HL-60/S4 (cell line): Measurements from ENCODE around the gene CPNE2.

Experiments used
- in situ Hi-C: fragments of 300-500 bp; cut with MboI; formaldehyde crosslinking; loops from 2 replicates; pipeline ENCODE4 v1.14.3; 2022; ENCODE audit warnings: low sequenced_read_pairs

CPNE2 gene

DNA sequence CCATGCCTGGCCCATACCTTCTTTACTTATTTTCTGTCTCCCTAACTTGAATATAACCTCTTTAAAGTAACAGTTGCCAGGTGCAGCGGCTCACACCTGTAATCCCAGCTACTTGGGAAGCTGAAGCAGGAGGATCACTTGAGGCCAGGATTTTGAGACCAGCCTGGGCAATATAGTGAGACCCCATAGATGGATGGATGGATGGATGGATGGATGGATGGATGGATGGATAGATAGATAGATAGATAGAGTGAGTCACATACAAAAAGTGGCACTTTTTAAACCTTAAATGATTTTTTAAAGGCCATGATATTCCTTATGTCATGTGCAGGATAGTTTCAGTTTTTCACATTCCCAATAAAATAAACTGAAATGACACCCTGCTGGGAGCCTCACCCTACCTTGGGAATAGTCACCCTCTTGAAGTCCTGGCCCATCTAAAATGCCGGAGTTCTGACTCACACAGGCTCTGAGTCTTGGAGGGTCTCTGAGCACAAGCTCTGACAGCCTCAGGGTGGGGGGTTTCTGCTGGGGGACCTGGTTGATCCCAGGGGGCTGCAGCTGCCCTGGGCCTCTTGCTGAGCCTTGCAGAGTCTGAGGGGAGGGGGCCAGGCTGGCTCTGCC lies 26.2 kb downstream of the CPNE2 start:
- in situ Hi-C loops: no loop called here

DNA sequence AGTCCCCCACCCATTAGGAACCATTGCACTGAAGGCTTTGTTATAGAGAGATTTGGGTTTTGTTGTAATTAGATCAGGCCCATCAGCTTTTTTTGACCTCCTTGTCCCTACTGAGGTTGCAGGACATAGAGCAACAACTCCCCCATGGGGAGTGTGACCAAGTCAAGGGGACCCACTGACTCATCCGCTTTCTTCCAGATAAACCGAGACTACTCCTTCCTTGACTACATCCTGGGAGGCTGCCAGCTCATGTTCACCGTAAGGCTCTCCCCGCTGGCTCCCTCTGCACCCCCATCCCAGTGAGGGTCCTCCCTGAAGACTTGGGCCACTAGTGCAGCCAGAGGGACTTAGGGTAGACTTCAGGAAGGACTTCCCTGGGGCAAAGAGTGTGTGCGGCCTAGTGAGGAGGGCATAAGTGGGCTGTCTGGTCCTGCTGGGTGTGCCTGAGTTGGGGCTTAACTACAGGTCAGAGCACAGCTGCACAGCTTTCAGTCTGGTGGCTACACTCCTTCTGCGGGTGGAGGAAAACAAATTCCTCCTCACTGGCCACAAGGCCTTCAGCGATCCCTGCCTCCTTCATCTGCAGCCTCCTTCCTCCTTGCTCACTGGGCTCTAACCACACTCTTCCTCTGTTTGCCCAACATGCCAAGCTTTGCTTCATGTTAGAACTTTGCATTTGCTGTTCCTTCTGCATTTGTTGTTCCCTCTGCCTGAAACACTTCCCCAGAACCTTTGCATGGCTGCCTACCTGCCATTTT lies 31.0 kb downstream of the CPNE2 start:
- in situ Hi-C loops: no loop called here

DNA sequence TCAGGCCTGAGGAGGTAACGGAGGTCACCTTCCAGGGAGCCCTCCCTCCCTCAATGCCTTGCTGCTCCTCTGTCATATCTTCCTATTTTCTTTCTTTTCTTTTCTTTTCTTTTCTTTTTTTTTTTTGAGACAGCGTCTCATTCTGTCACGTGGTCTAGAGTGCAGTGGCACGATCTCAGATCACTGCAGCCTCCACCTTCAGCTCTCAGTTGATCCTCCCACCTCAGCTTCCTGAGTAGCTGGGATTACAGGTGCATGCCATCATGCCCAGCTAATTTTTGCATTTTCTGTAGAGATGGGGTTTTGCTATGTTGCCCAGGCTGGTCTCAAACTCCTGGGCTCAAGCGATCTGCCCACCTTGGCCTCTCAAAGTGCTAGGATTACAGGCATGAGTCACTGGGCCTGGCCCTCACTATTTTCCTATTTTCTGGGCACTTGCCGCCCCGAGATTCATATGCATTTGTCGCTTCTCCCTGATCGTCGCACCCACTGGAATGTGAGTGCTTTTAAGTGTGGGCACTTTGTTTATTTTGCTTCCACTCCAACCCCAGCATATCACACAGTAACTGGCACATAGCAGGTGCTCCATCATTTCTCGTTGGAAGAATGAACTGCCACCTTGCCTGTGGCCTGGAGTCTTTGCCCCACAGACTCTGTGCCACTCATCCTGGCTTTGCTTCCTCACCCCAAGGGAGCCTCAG lies 31.7 kb downstream of the CPNE2 start:
- in situ Hi-C loops: no loop called here

- in situ Hi-C loops: no loop called here
Observed at GRCh38 chr16:57125376-57125775, 33.0 kb downstream of the CPNE2 start.

GRCh38 chr16:57125969-57126368 lies 33.6 kb downstream of the CPNE2 start:
- in situ Hi-C loops: no loop called here

GRCh38 chr16:57126411-57126810 lies 34.0 kb downstream of the CPNE2 start:
- in situ Hi-C loops: no loop called here

DNA sequence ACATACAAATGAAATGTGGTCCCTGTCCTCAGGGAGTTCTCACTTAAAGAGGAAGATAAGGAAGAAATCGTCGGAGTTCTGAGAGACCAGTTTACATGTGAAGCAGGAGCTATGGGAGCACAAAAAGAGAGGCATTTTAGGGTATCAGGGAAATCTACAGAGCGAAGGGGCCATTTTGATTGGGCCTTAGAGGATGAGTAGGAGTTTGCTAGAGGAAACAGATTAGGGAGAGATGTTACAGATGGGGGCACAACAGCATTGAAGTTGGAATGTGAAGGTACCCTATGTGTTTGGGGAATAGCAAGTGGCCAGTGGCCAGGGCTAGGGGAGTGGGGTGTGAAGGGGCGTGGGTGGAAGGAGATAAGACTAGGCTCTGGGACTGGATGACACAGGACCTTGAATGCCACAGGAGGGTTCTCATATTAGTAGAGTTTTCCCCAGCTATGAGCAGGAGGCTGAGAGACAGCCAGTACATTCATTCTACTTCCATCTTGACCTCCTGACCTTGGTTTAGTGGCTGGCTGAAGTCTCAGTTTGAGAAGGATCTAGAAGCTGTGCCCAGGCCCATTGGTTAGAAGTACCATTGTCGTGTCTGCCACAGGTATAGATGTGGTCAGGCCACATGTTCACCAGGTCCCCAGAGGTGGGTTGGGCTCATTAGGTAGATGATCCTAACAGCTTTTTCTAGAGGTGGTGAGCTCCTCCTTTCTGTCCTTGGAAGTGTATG lies 34.8 kb downstream of the CPNE2 start:
- in situ Hi-C loops: no loop called here

GRCh38 chr16:57127836-57128235 lies 35.5 kb downstream of the CPNE2 start:
- in situ Hi-C loops: no loop called here

- in situ Hi-C loops: no loop called here
Observed at GRCh38 chr16:57128771-57129389, 36.5 kb downstream of the CPNE2 start.

GRCh38 chr16:57130950-57131321 lies 38.6 kb downstream of the CPNE2 start:
- in situ Hi-C loops: no loop called here

DNA sequence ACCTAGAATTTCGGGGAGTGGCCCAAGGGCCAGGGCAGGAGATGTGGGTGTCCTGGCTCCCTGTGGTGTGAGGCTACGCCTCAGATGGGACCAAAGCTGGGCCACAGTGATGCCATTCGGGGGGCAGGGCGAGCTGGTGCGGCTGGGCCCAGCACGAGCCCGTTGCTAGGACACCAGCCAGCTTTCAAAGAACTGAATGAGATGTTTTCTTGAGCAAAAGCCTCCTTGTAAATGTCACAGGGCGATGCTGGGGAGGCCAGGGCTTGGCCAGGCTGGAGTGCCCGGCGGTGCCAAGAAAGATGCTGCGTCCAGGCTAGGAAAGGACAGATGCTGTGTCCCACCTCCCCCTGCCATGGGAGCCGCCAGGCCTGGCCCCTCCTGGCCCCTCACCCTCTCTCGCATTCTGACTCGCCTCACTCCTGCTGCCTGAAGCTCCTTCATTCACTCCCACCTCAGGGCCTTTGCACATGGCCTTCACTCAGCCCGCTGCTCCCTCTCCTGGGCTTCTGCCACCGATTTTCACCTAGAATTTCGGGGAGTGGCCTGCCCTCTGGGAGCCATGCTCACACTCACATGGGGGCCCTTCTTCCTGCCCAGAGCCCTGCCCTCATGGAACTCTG lies 39.1 kb downstream of the CPNE2 start:
- in situ Hi-C loops: no loop called here

GRCh38 chr16:57132470-57132869 lies 40.1 kb downstream of the CPNE2 start:
- in situ Hi-C loops: no loop called here

DNA sequence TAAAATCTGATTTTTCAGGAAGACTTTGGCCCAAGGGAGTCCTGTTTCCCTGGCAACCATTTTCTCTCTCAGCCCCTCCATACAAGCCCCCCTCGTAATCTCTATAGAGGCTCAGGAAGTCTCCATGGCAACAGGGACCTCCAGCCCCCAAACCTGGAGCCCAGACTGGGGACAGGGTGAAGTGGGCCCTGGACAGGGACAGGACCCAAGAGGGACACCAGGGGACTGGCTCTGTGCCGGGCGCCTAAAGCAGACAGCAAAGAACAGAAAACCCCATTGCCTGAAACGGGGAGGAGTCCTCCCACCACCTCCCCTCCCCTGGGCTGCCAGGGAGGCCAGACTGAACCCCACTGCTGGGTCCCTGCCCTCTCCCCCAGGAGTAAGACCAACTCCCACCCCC lies 40.6 kb downstream of the CPNE2 start:
- in situ Hi-C loops: no loop called here

GRCh38 chr16:57133886-57134285 lies 41.5 kb downstream of the CPNE2 start:
- in situ Hi-C loops: no loop called here

DNA sequence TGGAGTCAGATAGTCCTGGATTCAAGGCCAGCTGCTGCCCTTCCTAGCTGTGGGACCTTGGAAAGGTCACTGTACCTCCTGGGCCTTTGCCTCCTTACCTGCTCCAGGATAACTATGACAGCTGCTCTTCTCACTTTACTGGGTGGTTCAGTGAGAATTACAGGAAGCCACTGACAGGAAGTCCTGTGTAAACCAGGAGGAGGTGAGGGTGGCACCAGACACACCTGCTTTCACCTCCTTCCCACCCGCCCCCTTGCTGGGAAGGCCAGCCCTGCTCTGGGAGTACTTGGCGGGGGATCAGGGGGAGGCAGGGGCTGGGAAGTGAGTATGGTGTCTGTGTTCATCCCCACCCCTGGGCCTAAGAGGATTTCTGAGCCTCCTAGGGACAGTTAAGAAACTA lies 42.6 kb downstream of the CPNE2 start:
- in situ Hi-C loops: no loop called here

DNA sequence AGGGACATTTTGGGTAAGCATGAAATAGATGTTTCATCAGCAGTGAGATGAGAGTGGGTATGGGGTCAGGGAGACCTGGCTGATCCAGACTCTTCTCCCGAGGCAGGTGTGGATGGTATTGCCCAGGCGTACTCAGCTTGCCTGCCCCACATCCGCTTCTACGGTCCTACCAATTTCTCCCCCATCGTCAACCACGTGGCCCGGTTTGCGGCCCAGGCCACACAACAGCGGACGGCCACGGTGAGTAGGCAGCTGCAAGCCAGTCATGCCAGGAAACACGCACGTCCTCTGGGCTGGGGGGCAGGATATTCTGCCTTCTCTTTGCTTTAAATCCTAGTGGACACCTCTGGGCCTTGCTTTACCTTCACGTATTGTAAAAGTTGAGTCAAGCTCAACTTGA lies 44.7 kb downstream of the CPNE2 start:
- in situ Hi-C loops: no loop called here

DNA sequence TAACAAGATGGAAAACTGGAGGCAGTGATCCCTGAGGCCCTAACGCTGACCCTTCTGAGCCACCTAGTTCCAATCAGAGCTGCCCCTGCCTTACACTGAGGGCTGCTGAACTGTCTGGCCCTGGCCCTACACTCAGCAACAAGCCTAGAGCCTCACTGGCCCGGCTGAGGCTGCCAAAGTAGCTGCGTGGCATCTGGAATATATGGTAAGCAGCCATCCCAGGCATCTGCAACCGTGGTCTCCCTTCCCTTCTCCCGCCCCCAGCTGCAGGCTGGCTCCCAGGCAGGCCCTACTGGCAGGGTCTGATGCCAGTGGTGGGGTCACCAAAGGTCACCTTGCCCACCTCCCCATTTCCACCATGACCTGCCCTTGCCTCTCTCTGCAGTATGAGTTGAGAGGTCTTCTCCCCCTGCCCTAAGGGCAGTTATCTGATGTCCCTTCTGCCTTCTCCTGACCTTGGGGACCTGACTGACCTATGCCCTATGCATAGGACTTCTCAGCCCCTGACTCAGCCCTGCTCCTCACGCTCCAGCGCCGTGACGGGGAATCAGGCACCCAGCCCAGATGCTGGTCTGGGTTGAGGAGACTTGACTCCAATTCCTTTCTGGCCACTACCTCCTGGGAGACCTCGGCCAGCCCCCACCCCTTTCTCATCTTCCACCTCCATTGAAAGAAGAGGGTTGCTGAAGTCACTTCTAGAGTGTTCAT lies 45.3 kb downstream of the CPNE2 start:
- in situ Hi-C loops: no loop called here

DNA sequence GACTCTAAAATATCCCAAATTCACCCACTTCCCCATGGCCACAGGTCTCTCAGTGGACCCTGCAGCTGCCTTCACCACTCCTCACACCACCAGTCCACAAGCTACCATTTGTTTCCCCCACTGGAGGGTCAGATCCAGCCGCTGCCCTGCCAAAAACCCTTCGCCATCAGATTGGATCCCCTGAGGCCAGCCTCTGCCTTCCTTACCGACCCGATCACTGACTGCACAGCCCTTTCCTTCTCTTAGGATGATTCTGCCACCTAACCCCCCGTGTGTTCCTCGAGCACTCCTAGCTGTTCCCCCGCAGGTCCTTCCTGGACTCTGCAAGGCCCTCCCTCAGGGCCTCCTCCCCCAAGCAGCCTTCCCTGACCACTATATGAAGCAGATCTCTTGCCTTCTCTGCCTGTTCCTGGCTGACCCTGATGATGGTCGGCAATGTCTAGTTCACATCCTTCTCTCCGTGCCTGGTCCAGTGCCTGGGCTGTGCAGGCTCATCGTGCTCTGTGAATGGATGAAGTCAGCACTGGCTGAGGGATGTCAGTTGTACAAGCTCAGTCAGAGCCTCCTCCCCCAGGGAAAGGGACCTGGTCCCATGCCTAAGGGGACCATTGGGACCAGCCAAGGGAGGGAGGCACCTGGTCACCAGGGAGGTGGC lies 46.0 kb downstream of the CPNE2 start:
- in situ Hi-C loops: no loop called here

DNA sequence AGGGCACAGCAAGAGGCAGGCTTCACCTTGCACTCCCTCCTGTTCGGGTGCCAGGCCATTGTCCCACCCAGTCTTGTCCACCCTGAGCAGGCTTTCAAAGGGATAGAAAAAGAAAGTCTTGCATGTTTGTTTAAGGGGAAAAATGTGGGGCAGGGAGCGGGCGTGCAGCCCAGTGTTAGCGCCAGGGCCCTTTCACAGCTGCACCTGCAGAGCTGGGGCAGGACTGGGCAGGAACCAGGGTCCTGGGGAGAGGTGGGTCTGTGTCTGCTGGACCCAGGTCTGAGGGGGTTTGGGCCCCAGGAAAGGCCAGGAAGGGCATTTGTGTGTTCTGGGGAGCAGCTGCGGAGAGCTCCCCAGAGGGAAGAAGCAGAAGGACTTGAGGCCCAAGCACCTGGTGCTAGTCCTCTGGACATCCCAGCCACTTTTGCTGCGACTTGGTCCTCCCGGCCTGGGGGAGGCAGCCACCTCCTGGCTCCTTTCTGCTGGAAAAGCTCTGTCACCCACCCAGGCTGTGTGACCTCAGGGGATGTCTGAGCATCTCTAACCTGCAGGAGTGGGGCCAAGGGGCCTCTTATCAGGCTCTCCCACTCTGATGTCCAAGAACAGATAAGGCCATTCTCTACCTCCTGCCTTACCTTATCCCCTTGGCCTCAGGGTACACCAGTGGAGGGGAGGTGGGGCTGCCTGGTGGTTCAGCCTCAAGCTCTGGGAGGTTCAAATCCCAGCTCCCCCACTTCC lies 48.7 kb downstream of the CPNE2 start:
- in situ Hi-C loops: no loop called here
